ENCODE results near the gene PI4K2A. TPM values are rescaled to one million over a fixed set of nuclear protein-coding genes. Genes with fewer than 3 reads are reported as not detected.

PI4K2A gene
- total and polyA plus RNA-seq, 2 of the 13 experiments (the other 11 are each of a cell fraction or from before 2014, with no cell fraction given): 10.9 to 14.3 TPM

GRCh38 chr10:97640174-97640867 is at the start of gene PI4K2A (continued):
- no peak for TF ChIP-seq PBX3 (CRISPR knock-in tag; IDR thresholded peaks at IDR 0.05; ENCODE audit: borderline replicate concordance)
- TF ChIP-seq ZBTB1 (CRISPR knock-in tag; IDR thresholded peaks at IDR 0.05; ENCODE audit: borderline replicate concordance): no peak
- peak; percentile 75; the same call in 1 of the 2 replicates for TF ChIP-seq KAT8 (CRISPR knock-in tag; IDR thresholded peaks at IDR 0.05)
- TF ChIP-seq ZNF616 (CRISPR knock-in tag; IDR thresholded peaks at IDR 0.05; ENCODE audit: low read depth): no peak
- TF ChIP-seq MTA1 (CRISPR knock-in tag; IDR thresholded peaks at IDR 0.05; ENCODE audit: borderline replicate concordance): no peak
- no peak for TF ChIP-seq ZNF530 (CRISPR knock-in tag; IDR thresholded peaks at IDR 0.05; ENCODE audit: low read depth)
- TF ChIP-seq ZZZ3 (CRISPR knock-in tag; IDR thresholded peaks at IDR 0.05; ENCODE audit: borderline replicate concordance): no peak
- no peak; the same call in 1 of the 2 replicates for TF ChIP-seq MTERF4 (CRISPR knock-in tag; IDR thresholded peaks at IDR 0.05)
- TF ChIP-seq ATF6 (CRISPR knock-in tag; conservative IDR thresholded peaks at IDR 0.05): no peak
- no peak for TF ChIP-seq PRDM15 (CRISPR knock-in tag; IDR thresholded peaks at IDR 0.05)
- no peak for TF ChIP-seq PRDM4 (CRISPR knock-in tag; IDR thresholded peaks at IDR 0.05; ENCODE audit: borderline replicate concordance)
- no peak for TF ChIP-seq TEAD2 (CRISPR knock-in tag; IDR thresholded peaks at IDR 0.05)
- peak; percentile 71; the same call in 1 of the 2 replicates for TF ChIP-seq RCOR2 (CRISPR knock-in tag; IDR thresholded peaks at IDR 0.05)
- TF ChIP-seq GZF1 (CRISPR knock-in tag; IDR thresholded peaks at IDR 0.05): no peak
- TF ChIP-seq ZNF879 (CRISPR knock-in tag; IDR thresholded peaks at IDR 0.05): no peak
- TF ChIP-seq ZMYM3 (CRISPR knock-in tag; IDR thresholded peaks at IDR 0.05): peak; percentile 98
- TF ChIP-seq KDM1A (CRISPR knock-in tag; IDR thresholded peaks at IDR 0.05): peak; percentile 51; the same call in 1 of the 2 replicates
- no peak for TF ChIP-seq ZNF234 (CRISPR knock-in tag; conservative IDR thresholded peaks at IDR 0.05)
- no peak for TF ChIP-seq ZNF619 (CRISPR knock-in tag; IDR thresholded peaks at IDR 0.05)
- TF ChIP-seq ZNF484 (CRISPR knock-in tag; IDR thresholded peaks at IDR 0.05; ENCODE audit: borderline replicate concordance, low read depth): no peak
